Heart left ventricle (tissue), 13 donors: ENCODE results near the gene SERP2.

Experiments
- POLR2A ChIP-seq, 2 donors: fragments of 450-650 bp; IDR thresholded peaks; one replicate each; pipeline ENCODE4 v1.6.1; 2017; ENCODE audit warnings: antibody characterized with exemption in 2 of 2, mild to moderate bottlenecking in 2 of 2, moderate library complexity in 2 of 2
- TF ChIP-seq, protein P1 (sequence below), 12 donors: fragments of 200-600 bp; sonication (generic) in 4 of 12; IDR thresholded peaks; one replicate each; pipeline versions ENCODE4 v1.5.0 to v1.8.0; 2018 to 2022; ENCODE audit warnings: antibody characterized with exemption in 12 of 12, mild to moderate bottlenecking in 5 of 12
- donor health status: ischemic (EF 13 %, LVEDD 7.1; RV severe dilation, severe dysfunction).
- donor health status: DM: no; HTN: yes; CAD: no.
- donor health status: DM: no; HTN: no; CAD: no.
- donor health status: ischemic (EF 25% LVEDD 6.9; RV normal size, moderate dysfunction).
- donor health status: ischemic (EF 25% LVEDD 5.7; RV mildly dilated, moderate dysfunction).
- donor health status: ischemic (EF 35%, LVEDD 5.7; RV mildly dilated, moderate dysfunction).
- donor health status: nonischemic (EF 11% LVEDD 7.7; RV severe dilation, severe dysfunction).
- donor health status: DM: yes; HTN: yes; CAD: no.
- donor health status: PGD.
- donor health status: ischemic (EF 29% LVEDD 5.4; RV normal size, mild dysfunction).
- donor health status: nonischemic (EF 23%, LVEDD 6.1; RV moderate dilation, normal function).

DNA sequence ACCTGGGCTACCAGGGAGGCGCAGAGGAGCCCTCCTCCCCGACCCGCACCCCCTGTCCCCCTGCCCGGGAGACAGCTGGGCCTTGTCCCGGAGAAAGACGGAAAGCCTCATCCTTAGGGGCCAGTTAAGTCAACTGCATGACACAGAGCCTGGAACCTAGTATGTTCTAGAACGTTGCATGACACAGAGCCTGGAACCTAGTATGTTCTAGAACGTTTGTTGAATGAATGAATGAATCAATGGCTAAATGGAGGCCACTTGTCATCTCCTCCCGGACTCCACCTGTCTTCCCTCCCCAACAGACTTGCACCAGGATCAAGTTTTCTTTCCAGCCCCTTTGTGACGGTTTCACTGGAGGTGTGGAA, 706 bp downstream of the SERP2 start:
- TF ChIP-seq, protein P1, sequence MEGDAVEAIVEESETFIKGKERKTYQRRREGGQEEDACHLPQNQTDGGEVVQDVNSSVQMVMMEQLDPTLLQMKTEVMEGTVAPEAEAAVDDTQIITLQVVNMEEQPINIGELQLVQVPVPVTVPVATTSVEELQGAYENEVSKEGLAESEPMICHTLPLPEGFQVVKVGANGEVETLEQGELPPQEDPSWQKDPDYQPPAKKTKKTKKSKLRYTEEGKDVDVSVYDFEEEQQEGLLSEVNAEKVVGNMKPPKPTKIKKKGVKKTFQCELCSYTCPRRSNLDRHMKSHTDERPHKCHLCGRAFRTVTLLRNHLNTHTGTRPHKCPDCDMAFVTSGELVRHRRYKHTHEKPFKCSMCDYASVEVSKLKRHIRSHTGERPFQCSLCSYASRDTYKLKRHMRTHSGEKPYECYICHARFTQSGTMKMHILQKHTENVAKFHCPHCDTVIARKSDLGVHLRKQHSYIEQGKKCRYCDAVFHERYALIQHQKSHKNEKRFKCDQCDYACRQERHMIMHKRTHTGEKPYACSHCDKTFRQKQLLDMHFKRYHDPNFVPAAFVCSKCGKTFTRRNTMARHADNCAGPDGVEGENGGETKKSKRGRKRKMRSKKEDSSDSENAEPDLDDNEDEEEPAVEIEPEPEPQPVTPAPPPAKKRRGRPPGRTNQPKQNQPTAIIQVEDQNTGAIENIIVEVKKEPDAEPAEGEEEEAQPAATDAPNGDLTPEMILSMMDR (IDR thresholded peaks at IDR 0.05): no peak
- no peak for TF ChIP-seq POLR2A (IDR thresholded peaks at IDR 0.05)
